Activated CD8-positive, alpha-beta memory T cell treated with anti-CD3 and anti-CD28 coated beads, Interleukin-2, amount 50 U/mL, for 24 hours (primary cell): Measurements from ENCODE around the gene KIAA0408.
"Not testable (repeated sequence)": the region's sequence is repeated elsewhere in the genome, so short reads cannot be mapped to it uniquely, and the experiment has no call there.

ENCODE experiments used
- DNase-seq: peaks from one replicate; pipeline ENCODE4 v3.0.0-alpha.2; 2020; ENCODE audit errors: extremely low read depth

Gene KIAA0408

GRCh38 chr6:127412016-127412415 is 47.2 kb downstream of the KIAA0408 start:
- not testable (repeated sequence) for DNase-seq
